Gastrocnemius medialis (tissue), 4 donors: ENCODE data around the gene GGA2.

Experiments
- POLR2A ChIP-seq, 2 donors: fragments of 450-650 bp; IDR thresholded peaks; one replicate each; pipeline ENCODE4 v1.6.1; 2017; ENCODE audit warnings: antibody characterized with exemption in 2 of 2, mild to moderate bottlenecking in 2 of 2, moderate library complexity in 2 of 2
- TF ChIP-seq, protein P1 (sequence below), 5 experiments: fragments of 450-650 bp in 3 of 5; fragments of 200-600 bp in 2 of 5; sonication (generic) in 2 of 5; IDR thresholded peaks in 4 of 5; conservative IDR thresholded peaks in 1 of 5; 1 replicate in 4 of 5; 2 replicates in 1 of 5; pipeline ENCODE4 v1.5.1; 2016 to 2019; ENCODE audit warnings: antibody characterized with exemption in 5 of 5, mild to moderate bottlenecking in 3 of 5, moderate library complexity in 3 of 5

DNA sequence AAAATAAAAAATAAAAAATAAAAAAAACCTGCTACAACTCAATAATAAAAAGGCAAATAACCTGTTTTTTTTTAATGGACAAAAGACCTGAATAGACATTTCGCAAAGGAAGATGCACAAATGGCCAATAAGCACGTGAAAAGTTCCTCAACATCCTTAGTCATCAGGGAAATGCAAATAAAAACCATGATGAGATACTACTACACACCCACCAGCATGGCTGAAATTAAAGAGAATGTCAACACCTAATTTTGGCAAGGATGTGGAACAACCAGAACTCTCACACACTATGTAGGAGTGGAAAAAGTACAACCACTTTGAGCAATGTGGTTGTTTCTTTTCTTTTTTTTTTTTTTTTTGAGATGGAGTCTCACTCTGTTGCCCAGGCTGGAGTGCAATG, 81.9 kb downstream of the GGA2 start:
- TF ChIP-seq, protein P1, sequence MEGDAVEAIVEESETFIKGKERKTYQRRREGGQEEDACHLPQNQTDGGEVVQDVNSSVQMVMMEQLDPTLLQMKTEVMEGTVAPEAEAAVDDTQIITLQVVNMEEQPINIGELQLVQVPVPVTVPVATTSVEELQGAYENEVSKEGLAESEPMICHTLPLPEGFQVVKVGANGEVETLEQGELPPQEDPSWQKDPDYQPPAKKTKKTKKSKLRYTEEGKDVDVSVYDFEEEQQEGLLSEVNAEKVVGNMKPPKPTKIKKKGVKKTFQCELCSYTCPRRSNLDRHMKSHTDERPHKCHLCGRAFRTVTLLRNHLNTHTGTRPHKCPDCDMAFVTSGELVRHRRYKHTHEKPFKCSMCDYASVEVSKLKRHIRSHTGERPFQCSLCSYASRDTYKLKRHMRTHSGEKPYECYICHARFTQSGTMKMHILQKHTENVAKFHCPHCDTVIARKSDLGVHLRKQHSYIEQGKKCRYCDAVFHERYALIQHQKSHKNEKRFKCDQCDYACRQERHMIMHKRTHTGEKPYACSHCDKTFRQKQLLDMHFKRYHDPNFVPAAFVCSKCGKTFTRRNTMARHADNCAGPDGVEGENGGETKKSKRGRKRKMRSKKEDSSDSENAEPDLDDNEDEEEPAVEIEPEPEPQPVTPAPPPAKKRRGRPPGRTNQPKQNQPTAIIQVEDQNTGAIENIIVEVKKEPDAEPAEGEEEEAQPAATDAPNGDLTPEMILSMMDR (IDR thresholded peaks at IDR 0.05 in 4 of 5, conservative IDR thresholded peaks at IDR 0.05 in 1 of 5), result no peak
- TF ChIP-seq POLR2A (IDR thresholded peaks at IDR 0.05), result no peak
